HG02642 (cell line): Measurements from ENCODE around the gene CAMK1.

Source experiments
- ATAC-seq: cut with Tn5 transposase; IDR thresholded peaks from one replicate; pipeline ENCODE4 v1.9.1; 2021; ENCODE audit warnings: mild to moderate bottlenecking; ENCODE audit not compliant: unreplicated experiment, poor library complexity

CAMK1 gene

GRCh38 chr3:9716801-9717555, 52.8 kb downstream of the CAMK1 start:
- no peak for ATAC-seq

GRCh38 chr3:9715764-9716437, 53.8 kb downstream of the CAMK1 start:
- ATAC-seq = no peak

- no peak for ATAC-seq
Measured at GRCh38 chr3:9715136-9715535, 54.6 kb downstream of the CAMK1 start.

GRCh38 chr3:9713142-9713541, 56.6 kb downstream of the CAMK1 start:
- no peak for ATAC-seq

GRCh38 chr3:9712415-9712814, 57.3 kb downstream of the CAMK1 start:
- ATAC-seq = no peak

GRCh38 chr3:9710174-9710739, 59.5 kb downstream of the CAMK1 start:
- ATAC-seq = no peak
